HCT116 (cell line): ENCODE data around the gene LCN9. TPM values are rescaled to one million over a fixed set of nuclear protein-coding genes. Genes with fewer than 3 reads are reported as not detected.
A peak's percentile ranks its signal among the peaks of the same experiment; 100 is the strongest.
"Not testable (repeated sequence)": the region's sequence is repeated elsewhere in the genome, so short reads cannot be mapped to it uniquely, and the experiment has no call there.

Experiments used
- ATAC-seq: fragments of 200-7000 bp; cut with Tn5 transposase; 2 replicates; pipeline ENCODE4 v1.9.1; 2020; ENCODE audit warnings: mild to moderate bottlenecking, moderate library complexity
- BruUV-seq: library from RNA; stranded (reverse); fragments of 400-500 nt; replicated peaks from 2 replicates; lab custom pipeline; 2021; lab: Mats Ljungman, UMichigan
- CTCF ChIA-PET: fragments of 300-600 bp; sonication (Branson Sonifier 250); formaldehyde crosslinking; loops from one replicate; lab custom pipeline; 2021; ENCODE audit warnings: antibody characterized with exemption; lab: Charles Lee
- POLR2A ChIA-PET: fragments of 300-600, 350-600 bp; sonication (Branson Sonifier 250); formaldehyde crosslinking; loops from one replicate; lab custom pipeline; 2021; ENCODE audit warnings: antibody characterized with exemption; lab: Charles Lee
- RAD21 ChIA-PET, 2 experiments: fragments of 300-600 bp; sonication (Branson Sonifier 250); formaldehyde crosslinking; loops; one replicate each; lab custom pipeline; 2023; ENCODE audit warnings: low total read pairs in 2 of 2; ENCODE audit not compliant: uncharacterized antibody in 2 of 2, unreplicated experiment in 2 of 2, low non-redundant PET in 1 of 2; lab: Charles Lee
- DNase-seq: peaks from one replicate; pipeline ENCODE4 v3.0.0-alpha.2; 2010; ENCODE audit warnings: low read depth, low spot score
- H2AFZ ChIP-seq: fragments of 200-600 bp; shearing (Covaris generic), sonication (generic); 2 replicates; pipeline ENCODE4 v1.6.1; 2017; ENCODE audit warnings: low read depth, mixed run types, mixed read lengths, antibody characterized with exemption, low read length; ENCODE audit not compliant: poor library complexity, severe bottlenecking
- H3K27ac ChIP-seq: 2 replicates; pipeline ENCODE4 v1.5.1; 2012; ENCODE audit warnings: low read depth, low read length
- H3K27me3 ChIP-seq: fragments of 200-600 bp; sonication (generic); 2 replicates; pipeline ENCODE4 v1.6.1; 2016; ENCODE audit warnings: mixed run types, low read length, mixed read lengths; ENCODE audit not compliant: insufficient read depth
- H3K36me3 ChIP-seq, 2 experiments: fragments of 200-500 bp in 1 of 2; fragments of 200-600 bp in 1 of 2; sonication (Bioruptor generic) in 1 of 2; sonication (generic) in 1 of 2; 2 replicates each; pipeline versions ENCODE4 v1.5.1 to v1.6.1; 2014 to 2016; ENCODE audit warnings: low read length in 2 of 2, inconsistent platforms in 1 of 2, mixed read lengths in 1 of 2, mixed run types in 1 of 2; ENCODE audit not compliant: insufficient read depth in 2 of 2, control insufficient read depth in 1 of 2
- H3K4me1 ChIP-seq, 2 experiments: fragments of 200-600 bp in 1 of 2; sonication (generic) in 1 of 2; 2 replicates each; pipeline versions ENCODE4 v1.5.1 to v1.6.1; 2012 to 2017; ENCODE audit warnings: low read length in 2 of 2, inconsistent platforms in 1 of 2, mild to moderate bottlenecking in 1 of 2, mixed read lengths in 1 of 2, mixed run types in 1 of 2, moderate library complexity in 1 of 2; ENCODE audit not compliant: insufficient read depth in 2 of 2, control insufficient read depth in 1 of 2
- H3K4me2 ChIP-seq: fragments of 200-600 bp; sonication (generic); 2 replicates; pipeline ENCODE4 v1.6.1; 2017; ENCODE audit warnings: mixed run types, low read length, mixed read lengths
- H3K4me3 ChIP-seq, 2 experiments: fragments of 200-600 bp in 1 of 2; sonication (generic) in 1 of 2; replicated peaks in 1 of 2; 2 replicates each; pipeline ENCODE4 v1.5.1; 2011 to 2016; ENCODE audit warnings: low read length in 2 of 2, control low read depth in 1 of 2, low read depth in 1 of 2, mild to moderate bottlenecking in 1 of 2, mixed read lengths in 1 of 2, mixed run types in 1 of 2
- H3K79me2 ChIP-seq: fragments of 200-600 bp; sonication (generic); 2 replicates; pipeline ENCODE4 v1.6.1; 2017; ENCODE audit warnings: mild to moderate bottlenecking, mixed run types, low read length, moderate library complexity, mixed read lengths; ENCODE audit not compliant: insufficient read depth
- H3K9ac ChIP-seq: fragments of 200-600 bp; sonication (generic); 2 replicates; pipeline ENCODE4 v1.6.1; 2016; ENCODE audit warnings: low read length, mixed read lengths
- H3K9me2 ChIP-seq: fragments of 200-600 bp; sonication (generic), shearing (Covaris generic); 2 replicates; pipeline ENCODE4 v1.6.1; 2017; ENCODE audit warnings: mixed run types, mild to moderate bottlenecking, moderate library complexity; ENCODE audit not compliant: insufficient read depth
- H3K9me3 ChIP-seq, 2 experiments: fragments of 200-500 bp in 1 of 2; fragments of 200-600 bp in 1 of 2; sonication (Bioruptor generic) in 1 of 2; sonication (generic) in 1 of 2; 2 replicates each; pipeline ENCODE4 v1.6.1; 2014 to 2017; ENCODE audit warnings: low read length in 2 of 2, mixed read lengths in 2 of 2, inconsistent platforms in 1 of 2, low read depth in 1 of 2, mild to moderate bottlenecking in 1 of 2, mixed run types in 1 of 2, moderate library complexity in 1 of 2; ENCODE audit not compliant: control insufficient read depth in 1 of 2, insufficient read depth in 1 of 2
- H4K20me1 ChIP-seq: fragments of 200-600 bp; sonication (generic), shearing (Covaris generic); 2 replicates; pipeline ENCODE4 v1.6.1; 2017; ENCODE audit warnings: mixed run types, mild to moderate bottlenecking, moderate library complexity; ENCODE audit not compliant: insufficient read depth
- CBX3 ChIP-seq: IDR thresholded peaks from 2 replicates; pipeline ENCODE4 v1.6.1; 2012; ENCODE audit warnings: low read depth
- CTCF ChIP-seq, 3 experiments: fragments of 200-600 bp in 1 of 3; sonication (generic) in 1 of 3; IDR thresholded peaks in 2 of 3; conservative IDR thresholded peaks in 1 of 3; 2 replicates each; pipeline ENCODE4 v1.5.1; 2012 to 2017; ENCODE audit warnings: low read depth in 2 of 3, low read length in 2 of 3, antibody characterized with exemption in 1 of 3, borderline replicate concordance in 1 of 3, control low read depth in 1 of 3, mild to moderate bottlenecking in 1 of 3, mixed read lengths in 1 of 3, mixed run types in 1 of 3, moderate library complexity in 1 of 3; ENCODE audit not compliant: insufficient read depth in 1 of 3
- ELF1 ChIP-seq: IDR thresholded peaks from 2 replicates; pipeline ENCODE4 v1.6.1; 2012; ENCODE audit warnings: low read depth, borderline replicate concordance
- EZH2phosphoT487 ChIP-seq: fragments of 200-600 bp; IDR thresholded peaks from 2 replicates; pipeline ENCODE4 v1.6.1; 2018; ENCODE audit warnings: antibody characterized with exemption, borderline replicate concordance
- MAX ChIP-seq: IDR thresholded peaks from 2 replicates; pipeline ENCODE4 v1.6.1; 2012
- POLR2A ChIP-seq: IDR thresholded peaks from 2 replicates; pipeline ENCODE4 v1.7.0; 2011; ENCODE audit warnings: borderline replicate concordance; ENCODE audit not compliant: insufficient read depth, insufficient read length; ENCODE audit errors: extremely low read depth
- POLR2AphosphoS5 ChIP-seq: IDR thresholded peaks from 2 replicates; pipeline ENCODE4 v1.6.1; 2011; ENCODE audit warnings: mild to moderate bottlenecking, low read depth, low read length, moderate library complexity
- RAD21 ChIP-seq: IDR thresholded peaks from 2 replicates; pipeline ENCODE4 v1.6.1; 2012; ENCODE audit warnings: low read depth, mild to moderate bottlenecking
- REST ChIP-seq: IDR thresholded peaks from 2 replicates; pipeline ENCODE4 v1.6.1; 2012; ENCODE audit warnings: low read depth
- SRF ChIP-seq: IDR thresholded peaks from 2 replicates; pipeline ENCODE4 v1.6.1; 2012; ENCODE audit warnings: low read depth
- TCF7L2 ChIP-seq: IDR thresholded peaks from 2 replicates; pipeline ENCODE4 v1.7.0; 2011; ENCODE audit warnings: borderline replicate concordance, inconsistent platforms; ENCODE audit not compliant: insufficient read depth, insufficient read length; ENCODE audit errors: extremely low read depth
- ZFX ChIP-seq: fragments of 450-650 bp; IDR thresholded peaks from 2 replicates; pipeline ENCODE4 v1.6.1; 2017
- ZNF274 ChIP-seq: fragments of 200-500 bp; sonication (Bioruptor generic); IDR thresholded peaks from 2 replicates; pipeline ENCODE4 v1.6.1; 2014; ENCODE audit warnings: mild to moderate bottlenecking, low read depth, low read length, inconsistent platforms
- intact Hi-C: fragments of 100-400 bp; cut with micrococcal nuclease; formaldehyde crosslinking; loops from 2 replicates; pipeline ENCODE4 v1.10.0; 2022
- total RNA-seq: library from RNA; stranded (reverse); gene quantifications from one replicate; pipeline ENCODE4 v1.2.1, GENCODE V29; 2021; ENCODE audit not compliant: unreplicated experiment

LCN9 gene
- total RNA-seq, 1 experiment from 2014 or later: not detected

- intact Hi-C loops: no loop called here
- ChIA-PET RAD21 (no interaction called here), CTCF (no interaction called here), POLR2A (no interaction called here)
- no peak for DNase-seq
- no peak overlapping the region for H3K9ac ChIP-seq
- H3K27ac ChIP-seq: no peak overlapping the region
- peak; percentile 91 for ATAC-seq
- H2AFZ ChIP-seq: no peak overlapping the region
- no peak for TF ChIP-seq REST
- no peak for TF ChIP-seq POLR2AphosphoS5
- no peak for TF ChIP-seq POLR2A
- no peak for TF ChIP-seq ZFX
- no peak for TF ChIP-seq TCF7L2
- TF ChIP-seq CBX3: no peak
- no peak for TF ChIP-seq EZH2phosphoT487
- TF ChIP-seq SRF: no peak
- TF ChIP-seq RAD21: peak; percentile 32
- no peak for TF ChIP-seq ZNF274
- peak; percentile 8 to 35 (median 33); a peak in 4 of 6 replicates for TF ChIP-seq CTCF (IDR thresholded peaks at IDR 0.05 in 2 of 3, conservative IDR thresholded peaks at IDR 0.05 in 1 of 3; ENCODE audit: borderline replicate concordance in 1 of 3, insufficient read depth in 1 of 3, low read depth in 2 of 3, low read length in 2 of 3)
- no peak for TF ChIP-seq ELF1
- TF ChIP-seq MAX: no peak
- no peaks in the 10 kb centered on the region for H3K9me2 ChIP-seq
- no peaks in the 10 kb centered on the region for H3K36me3 ChIP-seq
- no peaks in the 10 kb centered on the region for H3K9me3 ChIP-seq
- no TSS peak for BruUV-seq
- no peak overlapping the region for H3K4me2 ChIP-seq
- H4K20me1 ChIP-seq: no peaks in the 10 kb centered on the region
- no peaks in the 10 kb centered on the region for H3K79me2 ChIP-seq
- H3K4me3 ChIP-seq: no peak overlapping the region
- H3K4me1 ChIP-seq: no peaks in the 10 kb centered on the region
- peaks cover 4% of the 10 kb centered on the region; the same call in 1 of the 2 replicates for H3K27me3 ChIP-seq
These were observed 8.5 kb downstream of the LCN9 start for GRCh38 chr9:135671591-135672041.

- ATAC-seq, H3K4me3 ChIP-seq, BruUV-seq, RAD21 ChIA-PET, H3K79me2 ChIP-seq, intact Hi-C loops, DNase-seq, CTCF ChIA-PET, H3K27ac ChIP-seq, H3K9me3 ChIP-seq, H3K4me1 ChIP-seq, H2AFZ ChIP-seq, H3K9ac ChIP-seq, H4K20me1 ChIP-seq, POLR2A ChIA-PET, H3K27me3 ChIP-seq, H3K9me2 ChIP-seq, H3K4me2 ChIP-seq, H3K36me3 ChIP-seq: not testable (repeated sequence)
These were observed 9.7 kb downstream of the LCN9 start for GRCh38 chr9:135672786-135673185.
